Endothelial cell of umbilical vein (primary cell): Measurements from ENCODE around the gene IFT52. TPM values are rescaled to one million over a fixed set of nuclear protein-coding genes. Genes with fewer than 3 reads are reported as not detected.

Source experiments
- BruUV-seq: library from RNA; stranded (reverse); fragments of 400-500 nt; replicated peaks from 2 replicates; lab custom pipeline; 2021; lab: Mats Ljungman, UMichigan
- CTCF ChIA-PET: fragments of 300-600, 350-600 bp; sonication (Branson Sonifier 250); formaldehyde crosslinking; loops from one replicate; lab custom pipeline; 2021; ENCODE audit warnings: antibody characterized with exemption, inconsistent platforms; lab: Charles Lee
- POLR2A ChIA-PET: fragments of 300-600, 350-600 bp; sonication (Branson Sonifier 250); formaldehyde crosslinking; loops from one replicate; lab custom pipeline; 2021; ENCODE audit warnings: antibody characterized with exemption, inconsistent platforms; lab: Charles Lee
- DNase-seq: peaks from one replicate; pipeline ENCODE4 v3.0.0-alpha.2; 2011; ENCODE audit warnings: low read depth, low spot score
- FAIRE-seq: peaks from 2 replicates; lab custom pipeline; 2011; peaks lifted over from hg19 to GRCh38; lab: Jason Lieb, UNC
- H2AFZ ChIP-seq: 2 replicates; pipeline ENCODE4 v1.6.0; 2012; ENCODE audit warnings: low read depth, low read length, control low read depth, inconsistent platforms
- H3K27ac ChIP-seq: 2 replicates; pipeline ENCODE4 v1.5.1; 2011; ENCODE audit warnings: low read depth, mild to moderate bottlenecking, control low read depth, low read length, moderate library complexity; ENCODE audit not compliant: insufficient read depth
- H3K27me3 ChIP-seq, 2 experiments: 2 replicates each; pipeline versions ENCODE4 v1.6.0 to v1.6.1; 2011; ENCODE audit warnings: low read length in 2 of 2, mixed read lengths in 1 of 2; ENCODE audit not compliant: control insufficient read depth in 2 of 2, insufficient read depth in 2 of 2
- H3K36me3 ChIP-seq, 2 experiments: 2 replicates in 1 of 2; 3 replicates in 1 of 2; pipeline ENCODE4 v1.5.1; 2011; ENCODE audit warnings: low read length in 2 of 2, mild to moderate bottlenecking in 1 of 2, moderate library complexity in 1 of 2; ENCODE audit not compliant: control insufficient read depth in 2 of 2, insufficient read depth in 2 of 2; ENCODE audit errors: extremely low read depth in 1 of 2
- H3K4me1 ChIP-seq: 3 replicates; pipeline ENCODE4 v1.5.1; 2011; ENCODE audit warnings: mild to moderate bottlenecking, low read length; ENCODE audit not compliant: control insufficient read depth, insufficient read depth; ENCODE audit errors: extremely low read depth
- H3K4me2 ChIP-seq: 2 replicates; pipeline ENCODE4 v1.6.1; 2011; ENCODE audit warnings: low read length, control low read depth, mixed read lengths; ENCODE audit not compliant: insufficient read depth
- H3K4me3 ChIP-seq, 3 experiments: fragments of 200-600 bp in 1 of 3; sonication (generic), shearing (Covaris generic) in 1 of 3; replicated peaks in 1 of 3; 2 replicates each; pipeline ENCODE4 v1.5.1; 2011 to 2016; ENCODE audit warnings: control low read depth in 3 of 3, low read length in 3 of 3, mild to moderate bottlenecking in 2 of 3, inconsistent platforms in 1 of 3, low read depth in 1 of 3, moderate library complexity in 1 of 3; ENCODE audit not compliant: insufficient read depth in 1 of 3
- H3K79me2 ChIP-seq: 2 replicates; pipeline ENCODE4 v1.6.0; 2012; ENCODE audit warnings: low read length, inconsistent platforms; ENCODE audit not compliant: control insufficient read depth, insufficient read depth
- H3K9ac ChIP-seq: replicated peaks from 2 replicates; pipeline ENCODE3; 2011; ENCODE audit warnings: low read length, control low read depth; ENCODE audit not compliant: insufficient read depth; ENCODE audit errors: extremely low read depth
- H3K9me1 ChIP-seq: replicated peaks from 3 replicates; pipeline ENCODE4 v1.6.0; 2011; ENCODE audit warnings: mild to moderate bottlenecking, low read length; ENCODE audit not compliant: control insufficient read depth, insufficient read depth; ENCODE audit errors: extremely low read depth
- H3K9me3 ChIP-seq: replicated peaks from 2 replicates; pipeline ENCODE4 v1.5.1; 2012; ENCODE audit warnings: low read length, inconsistent platforms; ENCODE audit not compliant: control insufficient read depth, insufficient read depth
- H4K20me1 ChIP-seq: replicated peaks from 2 replicates; pipeline ENCODE3; 2011; ENCODE audit warnings: mild to moderate bottlenecking, low read length; ENCODE audit not compliant: control insufficient read depth, insufficient read depth; ENCODE audit errors: extremely low read depth
- CTCF ChIP-seq, 2 donors: IDR thresholded peaks; 1 replicate in 1 of 2; 2 replicates in 1 of 2; pipeline ENCODE4 v1.5.1; 2011; ENCODE audit warnings: low read length in 2 of 2, mild to moderate bottlenecking in 2 of 2, moderate library complexity in 2 of 2, control low read depth in 1 of 2, inconsistent platforms in 1 of 2, low read depth in 1 of 2; ENCODE audit not compliant: insufficient read depth in 1 of 2; ENCODE audit errors: extremely low read depth in 1 of 2
- EZH2 ChIP-seq: IDR thresholded peaks from 2 replicates; pipeline ENCODE4 v1.6.1; 2012; ENCODE audit warnings: borderline replicate concordance, low read depth, mild to moderate bottlenecking, moderate library complexity, low read length, inconsistent platforms; ENCODE audit not compliant: severe bottlenecking
- FOS ChIP-seq: IDR thresholded peaks from 2 replicates; pipeline ENCODE4 v1.6.1; 2011; ENCODE audit warnings: mild to moderate bottlenecking, low read length, moderate library complexity, borderline replicate concordance; ENCODE audit not compliant: insufficient read depth
- GATA2 ChIP-seq: IDR thresholded peaks from 2 replicates; pipeline ENCODE4 v1.7.0; 2011; ENCODE audit warnings: low read depth, mild to moderate bottlenecking, moderate library complexity, mixed read lengths, low read length; ENCODE audit not compliant: insufficient read length, insufficient read depth
- JUN ChIP-seq: IDR thresholded peaks from 2 replicates; pipeline ENCODE4 v1.6.1; 2011; ENCODE audit warnings: borderline replicate concordance, low read depth; ENCODE audit not compliant: insufficient read length, insufficient read depth
- MYC ChIP-seq: IDR thresholded peaks from one replicate; pipeline ENCODE4 v1.6.1; 2011; ENCODE audit warnings: mild to moderate bottlenecking, low read depth, low read length
- POLR2A ChIP-seq: IDR thresholded peaks from 2 replicates; pipeline ENCODE4 v1.6.1; 2012; ENCODE audit warnings: low read depth, mild to moderate bottlenecking, control low read depth, low read length
- POLR2AphosphoS5 ChIP-seq: IDR thresholded peaks from 2 replicates; pipeline ENCODE4 v1.6.1; 2012; ENCODE audit warnings: low read depth, mild to moderate bottlenecking, control low read depth, low read length, moderate library complexity; ENCODE audit not compliant: insufficient read depth
- dilution Hi-C: fragments of 300-500 bp; cut with MboI; formaldehyde crosslinking; loops from one replicate; pipeline ENCODE4 v1.15.0; 2019; ENCODE audit warnings: low sequenced_read_pairs; ENCODE audit not compliant: extremely low pct_ligation_motif_present
- intact Hi-C: fragments of 100-400 bp; cut with micrococcal nuclease; formaldehyde crosslinking; loops from one replicate; pipeline ENCODE4 v1.10.0; 2022
- polyA plus RNA-seq, 4 experiments: library from polyadenylated mRNA; depleted of rRNA in 3 of 4; stranded (reverse) in 3 of 4; unstranded in 1 of 4; fragments of >200 nt; gene quantifications; 2 replicates each; pipeline versions ENCODE4 v1.2.1 to v1.2.3, GENCODE V29; 2011 to 2012; ENCODE audit warnings: missing spikeins in 1 of 4
- total RNA-seq: library from RNA; stranded (reverse); gene quantifications from 2 replicates; pipeline ENCODE4 v1.2.3, GENCODE V29; 2021
- TF ChIP-seq, protein P1 (sequence below): IDR thresholded peaks from 2 replicates; pipeline ENCODE4 v1.6.1; 2011; ENCODE audit not compliant: insufficient read depth, insufficient read length

Gene IFT52
- total and polyA plus RNA-seq, 2 donors (not counting 3 experiments of a cell fraction or from before 2014, with no cell fraction given), result 30.0 to 33.4 TPM

DNA sequence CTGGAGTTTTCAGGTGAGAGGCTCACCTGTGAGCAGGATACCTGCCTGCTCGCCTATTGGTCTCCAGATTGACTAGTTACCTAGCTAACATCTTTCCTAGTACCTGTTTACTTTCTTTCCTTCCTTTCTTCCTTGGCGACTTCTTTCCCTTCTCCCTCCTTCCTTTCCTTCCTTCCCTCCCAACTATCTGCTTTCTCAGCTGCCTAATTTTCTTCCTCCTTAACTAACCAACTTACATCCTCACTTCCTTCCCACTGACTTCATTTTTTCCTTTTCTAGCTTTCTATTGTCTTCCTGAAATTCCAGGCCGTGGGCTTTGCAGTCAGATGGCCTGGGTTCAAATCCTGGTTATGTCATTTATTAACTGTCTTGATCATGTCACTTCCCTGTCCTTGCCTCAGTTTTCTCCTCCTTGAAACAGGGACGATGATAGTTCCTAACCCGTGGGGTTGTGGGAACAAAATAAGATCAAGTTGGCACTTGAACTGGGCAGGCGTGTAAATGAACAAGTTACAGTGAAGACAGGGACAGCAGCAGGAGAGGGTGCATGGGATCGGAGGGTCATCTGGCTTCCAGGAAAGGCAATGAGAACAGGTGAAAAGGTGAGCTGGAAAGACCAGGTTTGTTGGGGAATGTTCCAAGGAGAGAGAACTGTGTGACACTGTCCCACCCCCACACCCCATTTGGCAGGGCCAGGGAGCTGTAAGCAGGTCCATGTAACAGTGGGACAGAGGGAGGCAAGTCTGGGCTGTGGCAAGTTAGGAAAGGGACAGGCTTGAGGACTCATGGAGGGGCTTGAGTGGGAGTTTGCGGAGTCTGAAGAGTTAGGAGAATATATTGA, 31.4 kb upstream of the IFT52 start:
- CTCF ChIA-PET, result interaction anchor here (0.8 to 3.1 kb wide), 2 partner anchors 21 to 111 kb away, joined by 3 to 14 read pairs; no protein-coding TSS in a partner anchor
- no peaks in the 10 kb centered on the region for H3K79me2 ChIP-seq

More for the DNA sequence above, 31.4 kb upstream of the IFT52 start:
- Histone ChIP-seq H3K9ac (no peak overlapping the region), H3K9me1 (no peaks in the 10 kb centered on the region), H3K4me1 (no peaks in the 10 kb centered on the region), H3K4me3 (no peak overlapping the region), H4K20me1 (no peaks in the 10 kb centered on the region), H3K27ac (no peak overlapping the region), H3K4me2 (no peak overlapping the region), H2AFZ (no peak overlapping the region), H3K9me3 (no peaks in the 10 kb centered on the region), H3K36me3 (no peaks in the 10 kb centered on the region), H3K27me3 (no peaks in the 10 kb centered on the region)
- POLR2A ChIA-PET, result no interaction called here
- TF ChIP-seq FOS (no peak), POLR2A (no peak), MYC (no peak), GATA2 (no peak), JUN (no peak), POLR2AphosphoS5 (no peak), EZH2 (no peak), CTCF (IDR thresholded peaks at IDR 0.05; ENCODE audit: extremely low read depth in 1 of 2, insufficient read depth in 1 of 2, low read depth in 1 of 2, low read length in 2 of 2) (no peak)
- TF ChIP-seq, protein P1, sequence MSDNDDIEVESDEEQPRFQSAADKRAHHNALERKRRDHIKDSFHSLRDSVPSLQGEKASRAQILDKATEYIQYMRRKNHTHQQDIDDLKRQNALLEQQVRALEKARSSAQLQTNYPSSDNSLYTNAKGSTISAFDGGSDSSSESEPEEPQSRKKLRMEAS, result no peak
- intact Hi-C loops, result no loop called here
- DNase-seq (no peak), FAIRE-seq (no peak)
- no TSS peak for BruUV-seq
- dilution Hi-C loops, result no loop called here
